ENCODE measurements around the gene TSPAN5.

GRCh38 chr4:98423009-98423408 is 235.4 kb downstream of the TSPAN5 start:
- TF ChIP-seq CTCF (IDR thresholded peaks at IDR 0.05): no peak
- no peak for TF ChIP-seq POLR2A (IDR thresholded peaks at IDR 0.05)
- TF ChIP-seq POLR2AphosphoS5 (IDR thresholded peaks at IDR 0.05): no peak

All from breast epithelium (tissue), 3 donors.